Osteoblast (primary cell): Measurements from ENCODE around the gene TBR1. TPM values are rescaled to one million over a fixed set of nuclear protein-coding genes. Genes with fewer than 3 reads are reported as not detected.

Source experiments
- DNase-seq: peaks from one replicate; pipeline ENCODE4 v3.0.0; 2011; ENCODE audit warnings: low spot score, mixed read lengths; ENCODE audit not compliant: insufficient read length; ENCODE audit errors: missing footprints
- H2AFZ ChIP-seq: 2 replicates; pipeline ENCODE4 v1.6.0; 2011; ENCODE audit warnings: mild to moderate bottlenecking, low read length
- H3K27ac ChIP-seq: 2 replicates; pipeline ENCODE4 v1.5.1; 2011; ENCODE audit warnings: mild to moderate bottlenecking, low read depth, low read length, moderate library complexity
- H3K27me3 ChIP-seq: 2 replicates; pipeline ENCODE4 v1.6.0; 2012; ENCODE audit warnings: mild to moderate bottlenecking, control low read depth, inconsistent platforms, low read length, moderate library complexity; ENCODE audit not compliant: insufficient read depth
- H3K36me3 ChIP-seq: 2 replicates; pipeline ENCODE4 v1.5.1; 2011; ENCODE audit warnings: mild to moderate bottlenecking, low read length, control low read depth, moderate library complexity; ENCODE audit not compliant: insufficient read depth
- H3K4me1 ChIP-seq: 2 replicates; pipeline ENCODE4 v1.5.1; 2011; ENCODE audit warnings: mild to moderate bottlenecking, low read length, control low read depth, moderate library complexity; ENCODE audit not compliant: insufficient read depth
- H3K4me2 ChIP-seq: 2 replicates; pipeline ENCODE4 v1.6.0; 2011; ENCODE audit warnings: mild to moderate bottlenecking, low read length; ENCODE audit not compliant: insufficient read depth
- H3K4me3 ChIP-seq: fragments of 200-600 bp; sonication (generic); 3 replicates; pipeline ENCODE4 v1.5.1; 2012; ENCODE audit warnings: mild to moderate bottlenecking, low read length, inconsistent platforms; ENCODE audit not compliant: insufficient read depth
- H3K79me2 ChIP-seq: 2 replicates; pipeline ENCODE4 v1.6.0; 2012; ENCODE audit warnings: mild to moderate bottlenecking, low read length, control low read depth, inconsistent platforms; ENCODE audit not compliant: insufficient read depth
- H3K9me3 ChIP-seq: 2 replicates; pipeline ENCODE4 v1.5.1; 2011; ENCODE audit warnings: low read depth, low read length, control low read depth
- H4K20me1 ChIP-seq: 2 replicates; pipeline ENCODE4 v1.6.0; 2012; ENCODE audit warnings: mild to moderate bottlenecking, low read length, control low read depth; ENCODE audit not compliant: insufficient read depth
- CTCF ChIP-seq: IDR thresholded peaks from 2 replicates; pipeline ENCODE4 v1.5.1; 2011; ENCODE audit warnings: mild to moderate bottlenecking, low read depth, low read length, moderate library complexity; ENCODE audit errors: extremely low read depth
- total RNA-seq: library from RNA; depleted of rRNA; stranded (reverse); fragments of >200 nt; gene quantifications from 2 replicates; pipeline ENCODE4 v1.2.3, GENCODE V29; 2012

TBR1 gene
- total RNA-seq, 1 donor = not detected

DNA sequence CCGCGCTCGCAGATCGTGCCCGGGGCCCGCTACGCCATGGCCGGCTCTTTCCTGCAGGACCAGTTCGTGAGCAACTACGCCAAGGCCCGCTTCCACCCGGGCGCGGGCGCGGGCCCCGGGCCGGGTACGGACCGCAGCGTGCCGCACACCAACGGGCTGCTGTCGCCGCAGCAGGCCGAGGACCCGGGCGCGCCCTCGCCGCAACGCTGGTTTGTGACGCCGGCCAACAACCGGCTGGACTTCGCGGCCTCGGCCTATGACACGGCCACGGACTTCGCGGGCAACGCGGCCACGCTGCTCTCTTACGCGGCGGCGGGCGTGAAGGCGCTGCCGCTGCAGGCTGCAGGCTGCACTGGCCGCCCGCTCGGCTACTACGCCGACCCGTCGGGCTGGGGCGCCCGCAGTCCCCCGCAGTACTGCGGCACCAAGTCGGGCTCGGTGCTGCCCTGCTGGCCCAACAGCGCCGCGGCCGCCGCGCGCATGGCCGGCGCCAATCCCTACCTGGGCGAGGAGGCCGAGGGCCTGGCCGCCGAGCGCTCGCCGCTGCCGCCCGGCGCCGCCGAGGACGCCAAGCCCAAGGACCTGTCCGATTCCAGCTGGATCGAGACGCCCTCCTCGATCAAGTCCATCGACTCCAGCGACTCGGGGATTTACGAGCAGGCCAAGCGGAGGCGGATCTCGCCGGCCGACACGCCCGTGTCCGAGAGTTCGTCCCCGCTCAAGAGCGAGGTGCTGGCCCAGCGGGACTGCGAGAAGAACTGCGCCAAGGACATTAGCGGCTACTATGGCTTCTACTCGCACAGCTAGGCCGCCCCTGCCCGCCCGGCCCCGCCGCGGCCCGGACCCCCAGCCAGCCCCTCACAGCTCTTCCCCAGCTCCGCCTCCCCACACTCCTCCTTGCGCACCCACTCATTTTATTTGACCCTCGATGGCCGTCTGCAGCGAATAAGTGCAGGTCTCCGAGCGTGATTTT is 7.6 kb downstream of the TBR1 start:
- Histone ChIP-seq H2AFZ (no peak overlapping the region), H3K27me3 (peaks cover 98% of the 10 kb centered on the region)

DNA sequence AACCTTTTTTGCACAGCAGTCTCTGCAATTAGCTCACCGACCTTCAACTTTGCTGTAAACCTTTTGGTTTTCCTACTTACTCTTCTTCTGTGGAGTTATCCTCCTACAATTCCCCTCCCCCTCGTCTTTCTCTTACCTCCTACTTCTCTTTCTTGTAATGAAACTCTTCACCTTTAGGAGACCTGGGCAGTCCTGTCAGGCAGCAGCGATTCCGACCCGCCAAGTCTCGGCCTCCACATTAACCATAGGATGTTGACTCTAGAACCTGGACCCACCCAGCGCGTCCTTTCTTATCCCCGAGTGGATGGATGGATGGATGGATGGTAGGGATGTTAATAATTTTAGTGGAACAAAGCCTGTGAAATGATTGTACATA is 8.3 kb downstream of the TBR1 start:
- Histone ChIP-seq H2AFZ (no peak overlapping the region), H3K27ac (no peak overlapping the region), H3K9me3 (no peaks in the 10 kb centered on the region), H3K79me2 (no peaks in the 10 kb centered on the region), H3K4me3 (no peak overlapping the region), H3K27me3 (peaks cover 96% of the 10 kb centered on the region), H3K4me2 (no peak overlapping the region), H4K20me1 (no peaks in the 10 kb centered on the region), H3K36me3 (no peaks in the 10 kb centered on the region), H3K4me1 (no peaks in the 10 kb centered on the region)
- TF ChIP-seq CTCF = no peak
- no peak for DNase-seq

More for the DNA sequence above, 7.6 kb downstream of the TBR1 start:
- H3K4me2 ChIP-seq = peak overlapping the region; percentile 27
- H4K20me1 ChIP-seq = no peaks in the 10 kb centered on the region
- peak overlapping the region; percentile 30 for H3K4me3 ChIP-seq
- H3K79me2 ChIP-seq = no peaks in the 10 kb centered on the region
- no peak for TF ChIP-seq CTCF
- H3K36me3 ChIP-seq = no peaks in the 10 kb centered on the region
- H3K4me1 ChIP-seq = no peaks in the 10 kb centered on the region
- H3K27ac ChIP-seq = no peak overlapping the region
- no peaks in the 10 kb centered on the region for H3K9me3 ChIP-seq
- peak; percentile 79 for DNase-seq

DNA sequence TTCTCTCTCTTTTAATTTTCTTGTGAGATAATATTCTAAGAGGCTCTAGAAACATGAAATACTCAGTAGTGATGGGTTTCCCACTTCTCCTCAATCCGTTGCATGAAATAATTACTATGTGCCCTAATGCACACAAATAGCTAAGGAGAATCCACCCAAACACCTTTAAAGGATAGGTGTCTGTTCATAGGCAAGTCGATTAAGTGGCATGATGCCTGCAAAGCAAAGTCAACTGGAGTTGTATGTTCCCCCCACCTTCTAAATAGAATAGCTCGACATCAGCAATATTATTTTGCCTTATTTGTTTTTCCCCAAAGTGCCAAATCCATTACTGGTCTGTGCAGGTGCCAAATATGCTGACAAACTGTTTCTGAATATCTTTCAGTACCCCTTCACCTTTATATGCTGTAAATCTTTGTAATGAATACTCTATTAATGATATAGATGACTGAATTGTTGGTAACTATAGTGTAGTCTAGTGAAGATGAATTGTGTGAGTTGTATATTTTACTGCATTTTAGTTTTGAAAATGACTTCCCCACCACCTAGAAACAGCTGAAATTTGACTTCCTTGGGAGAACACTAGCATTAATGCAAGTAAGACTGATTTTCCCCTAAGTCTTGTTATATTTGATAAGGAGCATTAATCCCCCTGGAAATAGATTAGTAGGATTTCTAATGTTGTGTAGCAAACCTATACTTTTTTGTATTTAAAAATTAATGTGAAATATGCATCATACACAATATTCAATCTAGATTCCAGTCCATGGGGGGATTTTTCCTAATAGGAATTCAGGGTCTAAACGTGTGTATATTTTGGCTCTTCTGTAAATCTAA is 9.0 kb downstream of the TBR1 start:
- H4K20me1 ChIP-seq = no peaks in the 10 kb centered on the region
- no peak overlapping the region for H3K4me2 ChIP-seq
- no peaks in the 10 kb centered on the region for H3K79me2 ChIP-seq
- no peaks in the 10 kb centered on the region for H3K4me1 ChIP-seq
- TF ChIP-seq CTCF = no peak
- H3K27me3 ChIP-seq = peaks cover 96% of the 10 kb centered on the region
- H3K36me3 ChIP-seq = no peaks in the 10 kb centered on the region
- H3K4me3 ChIP-seq = no peak overlapping the region
- H3K27ac ChIP-seq = no peak overlapping the region
- no peak overlapping the region for H2AFZ ChIP-seq
- peak; percentile 86 for DNase-seq
- H3K9me3 ChIP-seq = no peaks in the 10 kb centered on the region
